ENCODE measurements around the gene PPFIBP1.

Gene PPFIBP1

DNA sequence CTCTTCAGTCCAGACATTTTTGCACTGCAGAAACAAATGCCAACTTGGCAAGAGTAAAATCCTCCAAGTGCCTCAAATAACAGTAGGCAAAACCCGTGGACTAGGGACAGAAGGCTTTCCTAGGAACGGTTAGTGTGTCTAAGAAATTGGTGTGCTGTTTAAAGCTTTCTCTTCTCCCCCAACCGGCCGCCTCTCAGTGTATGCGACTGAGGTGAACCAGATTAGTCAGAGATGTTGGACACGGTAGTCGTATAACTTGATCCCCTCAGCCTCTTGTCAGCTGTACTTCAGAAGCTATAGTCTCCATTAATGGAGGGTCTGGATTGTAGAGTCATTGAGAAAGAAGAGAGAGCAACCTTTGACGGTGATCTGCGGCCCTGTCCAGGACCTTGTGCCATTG is 21.7 kb downstream of the PPFIBP1 start:
- H3K4me2 ChIP-seq (ENCODE audit: low read depth, low read length), result no peak overlapping the region
- TF ChIP-seq EZH2 (optimal IDR thresholded peaks at IDR 0.05; ENCODE audit: low read depth, low read length) (no peak), EZH2phosphoT487 (IDR thresholded peaks at IDR 0.05; ENCODE audit: low read length) (no peak)
- TF ChIP-seq, protein P1, sequence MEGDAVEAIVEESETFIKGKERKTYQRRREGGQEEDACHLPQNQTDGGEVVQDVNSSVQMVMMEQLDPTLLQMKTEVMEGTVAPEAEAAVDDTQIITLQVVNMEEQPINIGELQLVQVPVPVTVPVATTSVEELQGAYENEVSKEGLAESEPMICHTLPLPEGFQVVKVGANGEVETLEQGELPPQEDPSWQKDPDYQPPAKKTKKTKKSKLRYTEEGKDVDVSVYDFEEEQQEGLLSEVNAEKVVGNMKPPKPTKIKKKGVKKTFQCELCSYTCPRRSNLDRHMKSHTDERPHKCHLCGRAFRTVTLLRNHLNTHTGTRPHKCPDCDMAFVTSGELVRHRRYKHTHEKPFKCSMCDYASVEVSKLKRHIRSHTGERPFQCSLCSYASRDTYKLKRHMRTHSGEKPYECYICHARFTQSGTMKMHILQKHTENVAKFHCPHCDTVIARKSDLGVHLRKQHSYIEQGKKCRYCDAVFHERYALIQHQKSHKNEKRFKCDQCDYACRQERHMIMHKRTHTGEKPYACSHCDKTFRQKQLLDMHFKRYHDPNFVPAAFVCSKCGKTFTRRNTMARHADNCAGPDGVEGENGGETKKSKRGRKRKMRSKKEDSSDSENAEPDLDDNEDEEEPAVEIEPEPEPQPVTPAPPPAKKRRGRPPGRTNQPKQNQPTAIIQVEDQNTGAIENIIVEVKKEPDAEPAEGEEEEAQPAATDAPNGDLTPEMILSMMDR (IDR thresholded peaks at IDR 0.05; ENCODE audit: low read length), result no peak
- no peaks in the 10 kb centered on the region for H3K27me3 ChIP-seq (replicated peaks; ENCODE audit: insufficient read depth, low read length)
- H3K79me2 ChIP-seq (ENCODE audit: low read length), result no peaks in the 10 kb centered on the region
- no peak for DNase-seq
- no peaks in the 10 kb centered on the region for H3F3A ChIP-seq (ENCODE audit: insufficient read depth, low read length)
- no peaks in the 10 kb centered on the region for H4K20me1 ChIP-seq (ENCODE audit: insufficient read depth, low read length)
- no peak overlapping the region for H2AFZ ChIP-seq (ENCODE audit: low read length)
- no peaks in the 10 kb centered on the region for H3K4me1 ChIP-seq (ENCODE audit: low read length)
- H3K9ac ChIP-seq (ENCODE audit: low read length), result no peak overlapping the region
- no peak overlapping the region for H3K27ac ChIP-seq (ENCODE audit: low read length)
- no peaks in the 10 kb centered on the region for H3K9me2 ChIP-seq (replicated peaks; ENCODE audit: insufficient read depth, low read length)
- no peaks in the 10 kb centered on the region for H3K36me3 ChIP-seq (replicated peaks; ENCODE audit: insufficient read depth, low read length)
- no peak overlapping the region for H3K4me3 ChIP-seq (ENCODE audit: low read length)
- H3K9me3 ChIP-seq (replicated peaks; ENCODE audit: insufficient read depth, low read length), result no peaks in the 10 kb centered on the region

DNA sequence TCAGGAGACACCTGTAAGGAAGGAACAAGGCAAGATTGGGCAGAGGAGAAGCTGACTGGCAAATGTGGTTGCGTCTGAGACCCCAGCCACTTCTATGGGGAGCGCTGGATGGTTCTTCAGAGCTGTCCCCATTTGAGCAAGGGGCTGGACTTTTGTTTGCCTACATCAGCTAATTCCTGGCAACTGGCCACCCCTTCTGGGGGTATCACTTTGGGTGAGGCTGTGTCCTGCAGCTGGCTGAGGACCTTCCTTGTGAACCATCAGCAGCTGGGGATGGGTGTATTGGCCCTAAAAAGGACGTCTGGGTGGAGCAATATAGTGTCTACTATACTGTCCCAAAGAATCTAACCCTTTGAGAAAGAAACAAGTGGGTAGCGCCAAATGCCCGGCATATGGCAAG is 23.6 kb downstream of the PPFIBP1 start:
- H4K20me1 ChIP-seq (ENCODE audit: insufficient read depth, low read length), result no peaks in the 10 kb centered on the region
- no peaks in the 10 kb centered on the region for H3K4me1 ChIP-seq (ENCODE audit: low read length)
- no peaks in the 10 kb centered on the region for H3K9me2 ChIP-seq (replicated peaks; ENCODE audit: insufficient read depth, low read length)
- no peaks in the 10 kb centered on the region for H3K36me3 ChIP-seq (replicated peaks; ENCODE audit: insufficient read depth, low read length)
- H3K4me2 ChIP-seq (ENCODE audit: low read depth, low read length), result no peak overlapping the region
- no peak overlapping the region for H3K27ac ChIP-seq (ENCODE audit: low read length)
- no peak overlapping the region for H3K9ac ChIP-seq (ENCODE audit: low read length)
- no peaks in the 10 kb centered on the region for H3K27me3 ChIP-seq (replicated peaks; ENCODE audit: insufficient read depth, low read length)
- H2AFZ ChIP-seq (ENCODE audit: low read length), result no peak overlapping the region
- no peak for TF ChIP-seq EZH2phosphoT487 (IDR thresholded peaks at IDR 0.05; ENCODE audit: low read length)
- no peak for TF ChIP-seq EZH2 (optimal IDR thresholded peaks at IDR 0.05; ENCODE audit: low read depth, low read length)
- TF ChIP-seq, protein P1 (IDR thresholded peaks at IDR 0.05; ENCODE audit: low read length), result no peak
- no peaks in the 10 kb centered on the region for H3K79me2 ChIP-seq (ENCODE audit: low read length)
- no peak overlapping the region for H3K4me3 ChIP-seq (ENCODE audit: low read length)
- no peaks in the 10 kb centered on the region for H3K9me3 ChIP-seq (replicated peaks; ENCODE audit: insufficient read depth, low read length)
- no peaks in the 10 kb centered on the region for H3F3A ChIP-seq (ENCODE audit: insufficient read depth, low read length)
- no peak for DNase-seq

DNA sequence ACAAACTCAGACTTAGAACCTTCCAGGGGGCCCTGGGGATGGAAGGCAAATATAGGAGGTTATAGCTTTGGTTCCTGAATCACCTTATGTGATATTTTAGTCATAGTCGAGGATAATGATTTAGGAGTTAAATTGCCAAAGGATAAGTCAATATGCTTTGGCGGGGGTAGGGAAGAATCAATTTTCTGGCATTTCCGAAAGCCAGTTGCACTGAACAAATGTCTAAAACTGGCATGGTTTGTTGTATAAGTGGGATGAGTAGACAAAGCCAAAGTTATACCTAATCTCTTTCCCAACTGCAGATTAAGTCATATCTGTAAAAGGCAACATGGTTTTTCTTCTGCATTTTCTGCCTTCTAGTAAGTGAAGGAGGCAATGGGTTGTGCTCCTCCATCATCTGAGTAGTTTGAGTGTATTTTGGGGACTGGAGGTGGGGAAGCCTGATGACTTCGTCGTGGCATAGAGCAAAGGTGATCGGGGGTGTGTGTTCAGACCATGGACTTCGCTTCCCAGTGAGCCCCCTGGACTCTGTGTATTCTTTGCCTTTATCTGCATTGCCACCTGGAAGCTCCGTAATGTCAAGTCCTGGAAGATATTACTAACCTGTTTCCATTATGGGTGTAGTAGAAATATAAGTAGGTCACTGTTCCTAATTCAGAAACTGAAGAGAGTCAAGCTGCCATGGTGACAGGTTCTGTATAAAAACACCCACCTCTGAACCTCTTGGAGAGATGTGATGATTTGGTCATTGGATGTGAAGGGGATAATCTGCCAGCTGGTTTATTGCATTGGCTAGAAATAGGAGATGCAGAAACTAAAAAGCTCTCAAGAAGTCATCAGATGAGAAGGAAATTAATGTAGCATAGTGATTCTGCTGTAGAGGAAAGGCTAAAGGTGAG is 24.5 kb downstream of the PPFIBP1 start:
- TF ChIP-seq, protein P1 (IDR thresholded peaks at IDR 0.05; ENCODE audit: low read length), result no peak
- no peak for TF ChIP-seq EZH2phosphoT487 (IDR thresholded peaks at IDR 0.05; ENCODE audit: low read length)
- TF ChIP-seq EZH2 (optimal IDR thresholded peaks at IDR 0.05; ENCODE audit: low read depth, low read length), result no peak
- no peaks in the 10 kb centered on the region for H3K79me2 ChIP-seq (ENCODE audit: low read length)
- DNase-seq, result no peak
- H3K27ac ChIP-seq (ENCODE audit: low read length), result no peak overlapping the region
- H3K9ac ChIP-seq (ENCODE audit: low read length), result no peak overlapping the region
- no peaks in the 10 kb centered on the region for H4K20me1 ChIP-seq (ENCODE audit: insufficient read depth, low read length)
- no peaks in the 10 kb centered on the region for H3K27me3 ChIP-seq (replicated peaks; ENCODE audit: insufficient read depth, low read length)
- H3K4me2 ChIP-seq (ENCODE audit: low read depth, low read length), result no peak overlapping the region
- H3F3A ChIP-seq (ENCODE audit: insufficient read depth, low read length), result no peaks in the 10 kb centered on the region
- H3K36me3 ChIP-seq (replicated peaks; ENCODE audit: insufficient read depth, low read length), result no peaks in the 10 kb centered on the region
- no peaks in the 10 kb centered on the region for H3K9me2 ChIP-seq (replicated peaks; ENCODE audit: insufficient read depth, low read length)
- no peak overlapping the region for H2AFZ ChIP-seq (ENCODE audit: low read length)
- no peaks in the 10 kb centered on the region for H3K9me3 ChIP-seq (replicated peaks; ENCODE audit: insufficient read depth, low read length)
- no peak overlapping the region for H3K4me3 ChIP-seq (ENCODE audit: low read length)
- H3K4me1 ChIP-seq (ENCODE audit: low read length), result no peaks in the 10 kb centered on the region

Data from MM.1S (cell line).